OCI-M2 (cell line): ENCODE measurements around the gene TMX1.

Experiments used
- DNase-seq: peaks from one replicate; lab custom pipeline; 2025; ENCODE audit not compliant: unreplicated experiment; lab: John Stamatoyannopoulos, UW

Gene TMX1

DNA sequence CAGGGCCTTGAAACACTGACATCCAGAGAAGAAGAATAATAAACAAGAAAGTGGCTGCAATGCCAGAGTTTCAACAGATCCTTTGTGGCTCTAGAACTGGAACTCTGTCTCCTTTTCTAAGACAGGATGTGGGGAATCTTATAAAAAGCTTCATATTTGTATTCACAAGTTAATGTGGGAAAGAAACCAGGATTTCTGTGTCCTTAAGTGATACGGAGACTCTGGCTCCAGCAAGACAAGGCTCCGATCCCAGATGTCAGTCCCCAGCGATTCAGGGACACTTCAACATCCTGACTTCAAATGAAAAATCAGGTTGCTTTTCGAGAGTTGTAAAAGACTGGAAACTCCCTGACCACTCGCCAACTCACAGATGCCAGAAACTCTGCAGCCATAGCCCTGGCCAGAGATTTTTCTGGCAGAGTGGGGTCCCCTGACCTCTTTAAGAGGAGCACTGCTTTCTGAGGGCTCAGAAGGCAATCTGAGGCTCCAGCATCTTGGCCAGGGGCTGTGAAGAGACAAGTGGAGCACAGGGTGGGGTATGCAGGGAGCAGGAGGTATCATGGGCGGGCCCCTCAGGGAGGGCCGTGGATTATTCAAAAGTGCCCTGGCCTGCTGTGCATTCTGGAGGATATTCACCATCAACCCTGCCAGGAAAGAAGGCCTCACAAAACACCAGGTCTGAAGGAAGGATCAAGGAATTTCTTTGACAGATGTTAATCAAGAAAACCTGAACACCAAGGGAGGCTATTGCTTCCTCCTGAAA, 53.3 kb downstream of the TMX1 start:
- DNase-seq, result no peak

- no peak for DNase-seq
These were observed 53.9 kb downstream of the TMX1 start for GRCh38 chr14:51293912-51294389.

DNA sequence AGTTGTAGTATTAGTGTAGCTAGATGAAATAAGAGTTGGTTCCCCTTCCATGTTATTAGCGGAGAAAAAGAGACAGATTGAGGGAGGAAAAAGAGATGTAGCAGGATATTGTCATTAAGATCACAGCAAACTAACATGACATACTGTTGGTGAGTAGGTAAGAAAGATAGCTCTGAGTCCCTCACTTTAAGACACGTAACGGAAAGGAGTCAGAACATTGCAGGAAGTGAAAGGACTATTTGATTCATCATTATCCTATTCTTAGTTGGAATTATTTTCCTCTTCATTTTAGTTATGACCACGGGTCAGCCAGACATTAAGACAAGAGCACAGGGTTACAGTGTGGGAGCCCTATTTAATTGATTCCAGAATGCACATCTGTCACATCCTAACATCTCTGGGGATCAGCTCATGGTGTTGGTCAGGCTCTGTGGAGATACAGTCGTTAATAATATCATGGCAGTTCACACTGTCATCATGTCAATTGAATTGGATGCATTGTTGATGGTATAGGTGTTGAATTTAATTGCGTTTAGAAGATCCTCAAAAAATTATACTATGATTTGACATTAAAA, 55.0 kb downstream of the TMX1 start:
- DNase-seq, result no peak

- no peak for DNase-seq
These were observed 55.7 kb downstream of the TMX1 start for GRCh38 chr14:51295646-51296263.

- no peak for DNase-seq
These were observed 57.0 kb downstream of the TMX1 start for GRCh38 chr14:51297066-51297465.

DNA sequence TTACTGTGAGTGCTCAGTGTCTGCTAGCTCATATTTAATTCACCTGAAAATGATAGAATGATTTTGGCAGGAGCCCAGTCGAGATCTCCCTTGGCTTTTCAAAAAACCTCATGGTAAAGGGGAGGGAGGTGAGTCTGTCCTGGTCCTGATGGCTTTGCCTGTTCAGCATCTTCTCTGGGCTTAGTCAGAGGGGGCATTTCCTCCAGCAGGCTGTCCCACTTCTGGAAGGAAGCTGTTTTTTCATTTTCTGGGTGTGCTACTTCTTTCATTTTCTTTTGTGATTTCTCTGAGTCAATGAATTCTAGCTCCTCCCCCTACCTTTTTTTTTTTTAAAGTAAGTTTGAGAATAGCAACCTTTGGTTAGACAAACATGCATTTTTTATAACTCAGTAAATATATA, 58.8 kb downstream of the TMX1 start:
- DNase-seq, result no peak

- DNase-seq, result no peak
These were observed 62.4 kb downstream of the TMX1 start for GRCh38 chr14:51302295-51303030.

DNA sequence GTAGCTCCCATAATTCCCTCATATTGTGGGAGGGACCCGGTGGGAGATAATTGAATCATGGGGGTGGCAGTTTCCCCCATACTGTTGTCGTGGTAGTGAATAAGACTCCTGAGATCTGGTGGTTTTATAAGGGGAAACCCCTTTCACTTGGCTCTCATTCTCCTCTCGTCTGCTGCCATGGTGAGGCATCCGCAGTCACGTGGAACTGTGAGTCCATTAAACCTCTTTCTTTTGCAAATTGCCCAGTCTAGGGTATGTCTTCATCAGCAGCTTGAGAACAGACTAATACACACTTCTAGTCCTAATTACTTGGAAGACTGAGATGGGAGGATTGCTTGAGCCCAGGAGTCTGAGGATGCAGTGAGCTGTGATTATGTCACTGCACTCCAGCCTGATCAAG, 64.4 kb downstream of the TMX1 start:
- DNase-seq, result no peak

DNA sequence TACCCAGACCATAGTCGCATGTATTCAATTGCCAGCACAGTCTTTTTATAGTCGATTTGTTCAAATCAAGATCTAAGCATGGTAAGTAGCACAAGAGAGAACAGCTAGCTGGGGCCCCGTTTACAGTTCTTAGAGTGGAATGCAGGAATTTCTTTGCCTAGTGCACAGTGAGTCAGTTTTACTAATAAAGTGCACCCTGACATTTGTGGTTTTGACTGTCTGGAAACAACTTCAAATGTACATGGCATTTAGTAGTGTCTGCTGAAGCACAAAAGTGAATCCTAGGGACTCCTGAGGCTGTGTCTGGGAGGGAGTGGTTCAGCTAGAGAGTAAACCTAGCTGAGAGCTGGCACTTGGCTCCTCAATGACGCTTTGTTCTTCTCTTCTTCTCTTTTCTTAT, 64.9 kb downstream of the TMX1 start:
- DNase-seq, result no peak

GRCh38 chr14:51305751-51306150, 65.7 kb downstream of the TMX1 start:
- DNase-seq, result no peak
